Measurements from ENCODE around the gene RMI2.

The RMI2 gene

GRCh38 chr16:11301645-11302501, 43.4 kb upstream of the RMI2 start:
- H3K4me3 ChIP-seq (ENCODE audit: low read depth in 1 of 2, low read length in 2 of 2) = no peak overlapping the region
- H3K9ac ChIP-seq (ENCODE audit: low read depth in 1 of 2, low read length in 2 of 2) = no peak overlapping the region
- H3K4me1 ChIP-seq (ENCODE audit: control insufficient read depth in 1 of 2, insufficient read depth in 2 of 2, low read length in 2 of 2) = peaks cover 11 to 12% of the 10 kb centered on the region in 2 donors
- no peak overlapping the region for H3K27ac ChIP-seq (ENCODE audit: low read depth, low read length)
- H3K9me3 ChIP-seq (ENCODE audit: control insufficient read depth in 1 of 2, low read length in 2 of 2) = no peaks in the 10 kb centered on the region
- H3K36me3 ChIP-seq (ENCODE audit: control insufficient read depth in 1 of 2, insufficient read depth in 2 of 2, low read length in 2 of 2) = no peaks in the 10 kb centered on the region
- no peaks in the 10 kb centered on the region for H3K27me3 ChIP-seq (ENCODE audit: control insufficient read depth in 1 of 2, insufficient read depth in 2 of 2, low read length in 2 of 2)

GRCh38 chr16:11302977-11303376, 42.3 kb upstream of the RMI2 start:
- Histone ChIP-seq H3K4me1 (ENCODE audit: control insufficient read depth in 1 of 2, insufficient read depth in 2 of 2, low read length in 2 of 2) (peaks cover 0 to 10% of the 10 kb centered on the region in 2 donors), H3K36me3 (ENCODE audit: control insufficient read depth in 1 of 2, insufficient read depth in 2 of 2, low read length in 2 of 2) (no peaks in the 10 kb centered on the region), H3K27me3 (ENCODE audit: control insufficient read depth in 1 of 2, insufficient read depth in 2 of 2, low read length in 2 of 2) (no peaks in the 10 kb centered on the region), H3K27ac (ENCODE audit: low read depth, low read length) (no peak overlapping the region), H3K9me3 (ENCODE audit: control insufficient read depth in 1 of 2, low read length in 2 of 2) (no peaks in the 10 kb centered on the region), H3K9ac (ENCODE audit: low read depth in 1 of 2, low read length in 2 of 2) (no peak overlapping the region), H3K4me3 (ENCODE audit: low read depth in 1 of 2, low read length in 2 of 2) (no peak overlapping the region)

GRCh38 chr16:11303405-11304138, 41.7 kb upstream of the RMI2 start:
- no peak overlapping the region for H3K4me3 ChIP-seq (ENCODE audit: low read depth in 1 of 2, low read length in 2 of 2)
- no peaks in the 10 kb centered on the region for H3K9me3 ChIP-seq (ENCODE audit: control insufficient read depth in 1 of 2, low read length in 2 of 2)
- H3K27me3 ChIP-seq (ENCODE audit: control insufficient read depth in 1 of 2, insufficient read depth in 2 of 2, low read length in 2 of 2) = no peaks in the 10 kb centered on the region
- no peak overlapping the region for H3K9ac ChIP-seq (ENCODE audit: low read depth in 1 of 2, low read length in 2 of 2)
- no peak overlapping the region for H3K27ac ChIP-seq (ENCODE audit: low read depth, low read length)
- H3K4me1 ChIP-seq (ENCODE audit: control insufficient read depth in 1 of 2, insufficient read depth in 2 of 2, low read length in 2 of 2) = peaks cover 0 to 9% of the 10 kb centered on the region in 2 donors
- no peaks in the 10 kb centered on the region for H3K36me3 ChIP-seq (ENCODE audit: control insufficient read depth in 1 of 2, insufficient read depth in 2 of 2, low read length in 2 of 2)

GRCh38 chr16:11306381-11306780, 38.9 kb upstream of the RMI2 start:
- Histone ChIP-seq H3K36me3 (ENCODE audit: control insufficient read depth in 1 of 2, insufficient read depth in 2 of 2, low read length in 2 of 2) (no peaks in the 10 kb centered on the region), H3K9ac (ENCODE audit: low read depth in 1 of 2, low read length in 2 of 2) (no peak overlapping the region), H3K4me3 (ENCODE audit: low read depth in 1 of 2, low read length in 2 of 2) (no peak overlapping the region), H3K4me1 (ENCODE audit: control insufficient read depth in 1 of 2, insufficient read depth in 2 of 2, low read length in 2 of 2) (peaks cover 6 to 9% of the 10 kb centered on the region in 2 donors), H3K27me3 (ENCODE audit: control insufficient read depth in 1 of 2, insufficient read depth in 2 of 2, low read length in 2 of 2) (no peaks in the 10 kb centered on the region), H3K9me3 (ENCODE audit: control insufficient read depth in 1 of 2, low read length in 2 of 2) (no peaks in the 10 kb centered on the region), H3K27ac (ENCODE audit: low read depth, low read length) (no peak overlapping the region)

GRCh38 chr16:11306997-11307638, 38.1 kb upstream of the RMI2 start:
- H3K4me1 ChIP-seq (ENCODE audit: control insufficient read depth in 1 of 2, insufficient read depth in 2 of 2, low read length in 2 of 2) = peaks cover 10 to 13% of the 10 kb centered on the region in 2 donors
- no peak overlapping the region for H3K27ac ChIP-seq (ENCODE audit: low read depth, low read length)

GRCh38 chr16:11307639-11308492, 37.4 kb upstream of the RMI2 start:
- peaks cover 12 to 20% of the 10 kb centered on the region in 2 donors for H3K4me1 ChIP-seq (ENCODE audit: control insufficient read depth in 1 of 2, insufficient read depth in 2 of 2, low read length in 2 of 2)
- H3K36me3 ChIP-seq (ENCODE audit: control insufficient read depth in 1 of 2, insufficient read depth in 2 of 2, low read length in 2 of 2) = no peaks in the 10 kb centered on the region
- no peak overlapping the region for H3K27ac ChIP-seq (ENCODE audit: low read depth, low read length)

More at GRCh38 chr16:11306997-11307638, 38.1 kb upstream of the RMI2 start:
- Histone ChIP-seq H3K27me3 (ENCODE audit: control insufficient read depth in 1 of 2, insufficient read depth in 2 of 2, low read length in 2 of 2) (no peaks in the 10 kb centered on the region), H3K9me3 (ENCODE audit: control insufficient read depth in 1 of 2, low read length in 2 of 2) (no peaks in the 10 kb centered on the region), H3K4me3 (ENCODE audit: low read depth in 1 of 2, low read length in 2 of 2) (no peak overlapping the region), H3K36me3 (ENCODE audit: control insufficient read depth in 1 of 2, insufficient read depth in 2 of 2, low read length in 2 of 2) (no peaks in the 10 kb centered on the region), H3K9ac (ENCODE audit: low read depth in 1 of 2, low read length in 2 of 2) (no peak overlapping the region)

GRCh38 chr16:11308493-11309283, 36.6 kb upstream of the RMI2 start:
- no peaks in the 10 kb centered on the region for H3K36me3 ChIP-seq (ENCODE audit: control insufficient read depth in 1 of 2, insufficient read depth in 2 of 2, low read length in 2 of 2)
- H3K9ac ChIP-seq (ENCODE audit: low read depth in 1 of 2, low read length in 2 of 2) = no peak overlapping the region
- no peaks in the 10 kb centered on the region for H3K9me3 ChIP-seq (ENCODE audit: control insufficient read depth in 1 of 2, low read length in 2 of 2)
- no peaks in the 10 kb centered on the region for H3K27me3 ChIP-seq (ENCODE audit: control insufficient read depth in 1 of 2, insufficient read depth in 2 of 2, low read length in 2 of 2)
- H3K4me1 ChIP-seq (ENCODE audit: control insufficient read depth in 1 of 2, insufficient read depth in 2 of 2, low read length in 2 of 2) = peaks cover 17 to 23% of the 10 kb centered on the region in 2 donors
- no peak overlapping the region for H3K27ac ChIP-seq (ENCODE audit: low read depth, low read length)
- no peak overlapping the region for H3K4me3 ChIP-seq (ENCODE audit: low read depth in 1 of 2, low read length in 2 of 2)

More at GRCh38 chr16:11307639-11308492, 37.4 kb upstream of the RMI2 start:
- Histone ChIP-seq H3K4me3 (ENCODE audit: low read depth in 1 of 2, low read length in 2 of 2) (no peak overlapping the region), H3K9ac (ENCODE audit: low read depth in 1 of 2, low read length in 2 of 2) (no peak overlapping the region), H3K27me3 (ENCODE audit: control insufficient read depth in 1 of 2, insufficient read depth in 2 of 2, low read length in 2 of 2) (no peaks in the 10 kb centered on the region), H3K9me3 (ENCODE audit: control insufficient read depth in 1 of 2, low read length in 2 of 2) (no peaks in the 10 kb centered on the region)

- H3K4me1 ChIP-seq (ENCODE audit: control insufficient read depth in 1 of 2, insufficient read depth in 2 of 2, low read length in 2 of 2) = peaks cover 17 to 23% of the 10 kb centered on the region in 2 donors
Observed at GRCh38 chr16:11309895-11310633, 35.2 kb upstream of the RMI2 start.

More at GRCh38 chr16:11309895-11310633, 35.2 kb upstream of the RMI2 start:
- H3K27me3 ChIP-seq (ENCODE audit: control insufficient read depth in 1 of 2, insufficient read depth in 2 of 2, low read length in 2 of 2) = no peaks in the 10 kb centered on the region
- no peak overlapping the region for H3K4me3 ChIP-seq (ENCODE audit: low read depth in 1 of 2, low read length in 2 of 2)
- H3K27ac ChIP-seq (ENCODE audit: low read depth, low read length) = no peak overlapping the region
- no peak overlapping the region for H3K9ac ChIP-seq (ENCODE audit: low read depth in 1 of 2, low read length in 2 of 2)
- no peaks in the 10 kb centered on the region for H3K9me3 ChIP-seq (ENCODE audit: control insufficient read depth in 1 of 2, low read length in 2 of 2)
- no peaks in the 10 kb centered on the region for H3K36me3 ChIP-seq (ENCODE audit: control insufficient read depth in 1 of 2, insufficient read depth in 2 of 2, low read length in 2 of 2)
